ENCODE data around the gene LHFPL2.

LHFPL2 gene

DNA sequence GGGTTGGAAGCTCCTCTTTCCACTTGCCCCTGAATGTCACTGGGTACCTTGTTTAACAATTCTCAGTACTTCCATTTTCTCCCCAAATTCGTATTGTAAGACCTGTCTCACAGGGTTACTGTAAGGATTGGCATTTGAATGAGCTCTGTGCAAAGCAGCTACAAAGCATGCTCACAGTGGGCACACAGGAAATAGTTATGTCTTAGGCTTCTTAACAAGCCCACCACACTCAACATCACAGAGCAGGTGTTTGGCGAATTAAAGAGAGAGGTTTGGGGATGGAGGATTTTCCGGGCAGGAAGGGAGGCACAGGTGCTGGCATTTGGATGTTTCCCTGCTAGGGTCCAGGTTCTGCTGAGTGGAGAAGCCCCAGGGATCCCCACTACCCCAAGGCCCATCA, 17.0 kb upstream of the LHFPL2 start:
- DNase-seq = no peak

DNA sequence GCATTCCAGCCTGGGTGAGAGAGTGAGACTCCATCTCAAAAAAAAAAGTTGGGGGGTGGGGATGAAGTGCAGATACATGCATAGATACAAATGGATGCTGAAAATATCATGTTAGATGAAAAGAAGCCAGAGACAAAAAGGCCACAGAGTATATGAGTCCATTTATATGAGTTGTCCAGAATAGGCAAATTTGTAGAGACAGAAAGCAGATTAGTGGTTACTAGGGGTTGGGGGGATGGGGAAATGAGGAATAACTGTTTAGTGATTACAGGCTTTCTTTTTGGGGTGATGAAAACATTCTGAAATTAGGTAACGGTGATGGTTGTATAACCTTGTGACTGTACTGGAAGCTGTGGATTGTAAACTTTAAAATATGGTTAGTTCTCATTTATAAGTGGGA, 13.8 kb upstream of the LHFPL2 start:
- no peak for DNase-seq

DNA sequence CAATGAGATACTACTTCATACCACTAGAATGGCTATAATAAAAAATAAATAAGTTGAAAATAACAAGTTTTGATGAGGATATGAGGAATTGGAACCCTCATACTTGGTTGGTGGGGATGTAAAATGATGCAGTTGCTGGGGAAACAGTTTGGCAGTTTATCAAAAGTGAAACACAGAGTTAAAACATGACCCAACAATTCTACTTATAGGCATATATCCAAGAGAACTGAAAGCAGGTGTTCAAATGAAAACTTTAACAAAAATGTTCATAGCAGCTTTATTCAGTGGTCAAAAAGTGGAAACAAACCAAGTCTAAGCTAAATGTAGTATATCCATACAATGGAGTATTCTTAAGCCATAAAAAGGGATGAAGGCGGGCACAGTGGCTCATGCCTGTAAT, 13.1 kb upstream of the LHFPL2 start:
- DNase-seq = no peak

DNA sequence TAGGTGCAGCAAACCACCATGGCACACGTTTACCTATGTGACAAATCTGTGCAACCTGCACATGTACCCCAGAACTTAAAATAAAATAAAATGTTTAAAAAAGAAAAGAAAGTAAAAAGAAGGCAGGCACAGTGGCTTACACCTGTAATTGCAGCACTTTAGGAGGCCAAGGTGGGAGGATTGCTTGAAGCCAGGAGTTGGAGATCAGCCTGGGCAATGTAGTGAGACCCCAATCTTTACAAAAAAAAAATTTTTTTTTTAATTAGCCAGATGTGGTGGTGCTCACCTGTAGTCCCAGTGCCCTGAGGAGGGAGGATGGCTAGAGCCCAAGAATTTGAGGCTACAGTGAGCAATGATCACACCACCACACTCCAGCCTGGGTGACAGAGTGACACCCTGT, 12.5 kb upstream of the LHFPL2 start:
- no peak for DNase-seq

DNA sequence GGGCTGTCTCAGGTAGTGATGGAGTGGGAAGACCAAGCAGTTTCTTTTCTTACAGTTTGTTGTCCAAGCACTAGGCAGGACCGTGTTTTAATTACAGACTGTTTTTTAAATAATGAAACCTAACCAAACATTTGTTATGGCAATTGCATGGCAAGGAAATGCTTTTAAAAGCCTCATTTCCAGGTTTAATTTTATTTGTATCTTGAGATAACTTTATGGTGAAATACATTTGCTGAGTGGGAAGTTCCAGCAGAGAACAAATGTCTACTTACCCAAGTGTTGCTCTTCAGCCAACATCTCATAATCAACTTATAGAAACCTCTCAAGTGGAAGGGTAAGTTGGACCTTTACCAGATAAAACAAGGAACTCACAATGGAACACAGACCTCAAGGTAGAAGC, 11.8 kb upstream of the LHFPL2 start:
- no peak for DNase-seq

DNA sequence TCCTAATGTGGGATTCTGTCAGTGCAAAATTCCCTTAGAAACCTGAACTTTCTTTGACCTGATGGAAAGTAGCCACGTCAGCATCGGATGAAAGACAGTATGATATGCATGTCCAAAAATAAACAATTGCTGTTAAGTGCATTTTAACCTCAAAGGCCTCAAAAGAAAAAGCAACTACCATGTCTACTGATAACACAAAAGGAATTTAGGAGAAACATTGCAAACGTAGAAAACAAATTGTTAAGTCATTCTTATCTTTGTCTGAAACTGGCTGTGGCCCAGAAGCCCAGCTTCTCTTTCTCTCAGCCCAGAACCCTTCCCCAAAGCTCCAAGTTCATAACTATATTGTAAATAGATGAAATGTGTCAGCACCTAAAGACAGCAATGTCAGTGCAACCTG, 11.1 kb upstream of the LHFPL2 start:
- peak; percentile 48 for DNase-seq

DNA sequence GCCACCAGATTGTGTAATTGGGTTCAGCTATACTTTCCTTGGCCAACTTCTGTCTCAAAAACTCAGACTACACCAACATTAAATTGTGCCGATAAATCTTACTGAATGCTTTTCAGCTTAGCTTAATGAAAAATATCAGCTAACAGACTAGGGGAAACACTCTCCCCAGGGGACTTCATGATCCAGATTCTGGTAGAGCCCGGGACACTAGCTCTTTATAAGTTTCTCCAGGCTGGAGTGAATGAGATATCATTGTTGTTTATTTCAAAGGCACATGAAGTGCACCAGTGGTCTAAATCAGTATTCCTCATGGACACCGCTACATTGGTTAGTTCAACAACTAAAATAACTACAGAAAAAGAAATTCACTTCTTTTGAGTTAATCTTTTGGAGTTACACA, 10.5 kb upstream of the LHFPL2 start:
- no peak for DNase-seq

DNA sequence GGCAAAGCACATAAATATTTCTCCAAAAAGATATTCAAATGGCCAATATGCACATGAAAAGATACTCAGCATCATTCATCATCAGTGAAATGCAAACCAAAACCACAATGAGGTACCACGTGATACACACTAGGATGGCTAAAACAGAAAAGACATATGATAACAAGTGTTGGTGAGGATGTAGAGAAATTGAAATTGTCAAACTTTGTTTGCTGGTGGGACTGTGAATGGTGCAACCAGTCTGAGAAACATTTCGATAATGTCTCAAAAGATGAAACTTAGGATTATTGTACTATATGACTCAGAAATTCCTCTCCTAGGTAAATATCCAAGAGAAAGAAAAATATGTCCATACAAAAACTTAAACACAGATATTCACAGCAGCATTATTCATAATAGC, 8.6 kb upstream of the LHFPL2 start:
- no peak for DNase-seq

DNA sequence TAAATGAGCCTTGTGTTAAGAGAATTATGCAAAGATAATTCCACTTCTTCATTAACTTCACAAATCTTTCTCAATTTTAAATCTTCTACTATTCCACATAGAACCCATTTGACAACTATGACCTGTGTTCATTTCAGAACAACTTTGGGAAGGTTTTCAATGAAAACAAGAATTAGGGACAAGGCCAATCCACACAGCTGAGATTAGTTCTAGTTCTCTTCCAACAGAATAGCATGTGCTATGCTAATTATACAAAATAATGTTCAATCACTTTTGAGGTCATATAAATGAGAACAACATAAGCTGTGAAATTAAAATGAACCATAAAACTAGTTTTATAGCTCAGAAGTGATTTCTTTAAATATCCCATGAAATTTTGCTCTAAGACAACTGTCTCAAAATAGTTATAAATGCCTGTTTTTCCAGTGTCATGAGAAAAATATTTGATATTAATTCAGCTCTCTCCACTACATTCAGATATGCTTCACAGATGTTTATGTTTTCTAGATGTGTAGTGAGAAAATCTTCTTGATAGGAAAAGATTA, 7.2 kb upstream of the LHFPL2 start:
- DNase-seq = no peak

DNA sequence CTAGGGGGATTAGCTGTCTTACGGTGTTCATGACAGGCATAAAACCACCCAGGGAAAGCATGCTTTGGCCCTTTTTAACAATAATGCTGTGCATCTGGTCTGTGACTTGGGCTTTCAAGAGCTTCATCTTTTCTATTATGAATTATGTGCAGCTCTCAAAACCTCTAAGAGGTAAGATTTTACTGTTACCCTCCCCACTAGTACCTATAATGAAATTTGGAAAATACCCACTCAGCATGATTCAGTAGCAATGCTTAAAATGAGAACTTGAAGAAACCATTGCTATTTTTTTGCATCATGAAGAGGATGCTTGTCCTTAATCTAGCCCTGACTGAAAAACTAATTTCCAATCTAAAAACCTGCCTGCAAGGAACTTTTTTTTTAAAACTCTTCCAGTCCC, 5.8 kb upstream of the LHFPL2 start:
- DNase-seq = no peak

DNA sequence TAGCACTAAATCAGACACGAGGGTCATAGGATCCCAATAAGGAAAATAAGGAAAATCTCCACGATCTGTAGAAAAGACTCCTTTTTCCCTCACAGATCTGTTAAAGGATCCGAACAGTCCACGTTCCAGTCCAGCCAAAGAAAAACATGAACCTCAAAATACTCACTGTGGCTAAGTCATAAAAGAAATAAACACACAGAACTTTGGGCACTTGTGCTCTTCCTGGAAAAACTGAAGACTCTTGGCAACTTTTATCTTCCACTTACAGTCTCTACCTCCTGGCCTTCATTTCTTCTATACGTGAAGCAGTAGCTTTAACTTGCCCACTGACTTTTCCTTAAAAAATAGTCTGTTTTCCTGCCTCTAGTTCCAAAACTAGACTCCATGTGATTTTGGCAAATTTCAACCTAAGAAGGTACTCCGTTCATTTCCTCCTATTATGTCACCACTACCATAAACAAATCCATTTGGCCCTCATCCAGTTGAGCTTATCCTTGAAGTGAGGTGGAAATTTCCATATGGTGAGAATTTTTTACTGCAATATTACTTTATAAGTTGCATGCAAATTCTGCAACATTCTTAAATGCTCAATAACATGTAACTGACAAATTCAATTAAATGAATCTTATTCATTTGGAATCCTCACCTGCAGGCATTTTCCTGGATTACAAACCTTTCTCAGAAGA, 5.3 kb upstream of the LHFPL2 start:
- DNase-seq = no peak

DNA sequence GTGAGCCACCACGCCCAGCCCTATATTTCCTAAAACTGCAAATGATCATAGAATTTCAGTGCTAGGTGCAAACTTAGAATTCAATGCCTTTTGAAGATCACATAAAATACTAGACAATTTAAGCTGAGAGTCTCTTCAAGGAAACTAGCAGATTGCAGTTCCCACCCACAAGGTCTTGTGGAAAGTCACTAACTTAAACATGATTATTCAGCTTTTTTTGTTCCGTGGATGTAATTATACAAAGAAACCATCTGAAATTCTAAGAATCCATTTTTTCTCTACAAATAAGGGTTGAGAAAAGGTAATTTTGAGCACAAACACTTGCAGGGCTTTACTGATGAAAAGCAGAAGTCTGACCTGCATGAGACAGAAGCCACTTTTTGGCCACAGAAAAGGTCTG, 4.5 kb upstream of the LHFPL2 start:
- no peak for DNase-seq

DNA sequence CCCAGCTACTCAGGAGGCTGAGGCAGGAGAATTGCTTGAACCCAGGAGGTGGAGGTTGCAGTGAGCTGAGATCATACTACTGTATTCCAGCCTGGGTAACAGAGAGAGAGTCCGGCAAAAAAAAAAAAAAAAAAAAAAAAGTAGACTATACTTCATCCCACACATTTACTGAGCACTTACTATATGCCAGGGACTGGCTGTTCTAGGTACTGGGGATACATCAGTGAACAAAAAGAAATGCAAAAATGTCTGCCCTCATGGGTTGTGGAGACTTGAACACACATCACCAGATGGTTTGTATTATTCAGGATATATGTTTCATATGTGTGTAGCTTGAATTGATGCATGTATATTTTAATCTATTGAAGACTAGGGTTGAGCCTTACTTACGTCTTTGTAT, 2.9 kb upstream of the LHFPL2 start:
- DNase-seq = no peak

DNA sequence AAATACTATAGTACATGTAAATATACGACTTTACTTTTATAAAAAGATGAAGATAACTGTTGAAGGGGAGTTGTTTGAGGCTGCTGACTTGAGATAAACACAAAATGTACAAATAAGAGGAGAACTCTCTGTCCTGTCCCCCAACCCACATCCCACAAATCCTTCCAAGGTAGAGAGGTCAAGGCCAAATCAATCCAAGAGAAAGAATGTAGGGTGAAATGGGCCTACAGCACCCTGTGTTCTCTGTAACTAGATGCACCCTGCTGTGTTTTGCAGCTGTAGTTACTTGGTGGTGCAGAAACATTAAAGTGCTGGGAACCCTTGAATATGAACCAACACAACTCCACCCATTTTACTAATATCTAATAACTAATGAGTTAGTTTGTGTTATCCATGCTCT, 2.0 kb upstream of the LHFPL2 start:
- no peak for DNase-seq

DNA sequence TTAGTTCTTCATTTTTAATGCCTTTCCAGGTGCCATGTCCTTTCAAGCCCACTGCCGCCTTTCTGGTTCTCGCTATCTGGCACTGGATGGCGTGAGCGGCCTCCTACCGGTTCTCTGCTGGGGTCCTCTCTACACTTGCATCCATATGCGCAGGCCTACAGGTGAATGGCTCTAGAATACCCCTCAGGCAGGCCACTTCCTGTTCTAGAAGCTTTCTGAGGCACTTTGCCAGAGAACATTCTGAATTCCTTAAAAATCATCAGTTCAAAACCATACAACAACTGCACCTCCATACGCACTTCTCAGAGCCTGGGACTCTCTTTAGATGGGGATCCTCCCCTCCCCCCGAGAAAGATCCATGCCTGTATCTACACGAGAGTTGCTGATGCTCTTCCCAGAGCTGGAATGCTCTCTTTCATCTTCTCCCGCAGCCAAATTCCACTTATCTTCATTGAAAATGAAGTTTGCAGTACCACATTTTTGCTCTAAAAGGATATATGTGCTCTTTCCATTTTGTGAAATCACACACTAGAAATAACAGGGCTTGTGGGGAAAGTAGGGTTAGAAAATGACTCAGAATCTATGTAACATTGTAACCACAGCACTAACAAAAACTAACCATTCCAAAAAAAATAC, 1.4 kb upstream of the LHFPL2 start:
- DNase-seq = no peak

DNA sequence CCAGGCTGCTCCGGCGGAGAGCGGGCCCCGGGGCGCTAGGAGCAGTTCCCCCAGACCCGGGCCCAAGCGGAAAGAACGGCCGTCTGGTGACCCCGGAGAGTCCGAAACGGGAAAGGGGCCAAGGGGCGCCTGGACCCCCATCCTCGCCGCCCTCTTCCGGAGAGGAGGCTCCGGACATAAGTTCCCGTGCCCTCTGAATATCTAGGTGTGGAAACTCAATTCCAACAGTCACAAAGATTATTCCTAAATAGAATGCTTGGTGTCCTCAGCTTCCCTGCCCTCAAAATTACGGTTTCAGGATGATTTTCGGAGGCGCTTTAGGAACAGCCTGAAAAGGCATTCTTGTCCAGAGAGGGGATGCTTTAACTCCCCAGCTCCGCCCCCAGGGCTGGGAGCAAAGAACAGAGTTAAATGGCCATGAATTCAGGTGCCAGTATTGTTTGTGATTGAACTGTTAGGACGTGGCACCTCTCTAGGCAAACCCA, 681 bp upstream of the LHFPL2 start:
- DNase-seq = no peak

DNA sequence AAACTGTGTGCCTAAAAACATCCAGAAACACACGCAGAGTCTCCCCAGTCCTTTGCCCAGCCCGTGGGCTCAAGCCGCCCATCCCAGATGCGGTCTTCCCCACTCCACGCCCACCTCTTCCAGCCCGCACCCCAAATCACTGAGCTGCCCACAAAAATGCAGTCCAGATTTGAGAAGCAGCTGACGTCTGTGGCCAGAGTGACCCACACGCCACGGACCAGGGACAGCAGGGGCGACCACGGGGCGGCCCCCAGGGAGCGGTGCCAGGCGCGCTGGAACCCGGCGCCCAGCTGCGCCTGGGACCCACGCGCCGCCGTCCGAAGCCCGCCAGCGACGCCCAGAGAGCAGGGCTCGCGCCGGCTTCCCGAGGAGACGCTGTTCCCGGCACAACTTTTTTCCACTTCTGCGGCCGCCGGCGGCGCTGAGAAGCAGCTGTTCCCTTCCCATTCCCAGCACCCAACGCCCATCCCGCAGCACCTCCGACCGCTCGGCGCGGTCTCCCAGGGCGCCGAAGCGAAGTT, 674 bp downstream of the LHFPL2 start:
- DNase-seq = no peak

DNA sequence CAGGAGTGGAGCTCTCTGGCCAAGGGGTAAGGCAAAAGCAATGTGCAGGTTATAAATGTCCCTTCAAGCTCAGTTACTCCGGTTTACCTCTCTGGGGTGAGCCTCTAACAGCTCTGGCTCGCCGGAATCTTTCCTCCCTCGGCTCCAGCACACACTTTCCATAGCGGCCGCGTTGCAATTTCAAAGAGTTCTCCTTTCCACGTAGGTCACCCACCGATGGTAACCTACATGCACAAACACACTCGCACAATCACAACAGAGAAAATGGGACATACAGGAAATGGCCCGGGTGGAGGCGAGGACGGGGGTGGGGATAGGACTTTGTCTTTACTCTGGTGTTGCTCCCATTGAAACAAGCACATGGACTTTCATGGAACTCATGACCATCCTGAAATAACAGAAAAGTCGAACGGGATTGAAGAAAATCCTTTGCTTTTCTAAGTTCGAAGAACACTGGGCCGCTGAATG, 1.2 kb downstream of the LHFPL2 start:
- DNase-seq = peak; percentile 36

DNA sequence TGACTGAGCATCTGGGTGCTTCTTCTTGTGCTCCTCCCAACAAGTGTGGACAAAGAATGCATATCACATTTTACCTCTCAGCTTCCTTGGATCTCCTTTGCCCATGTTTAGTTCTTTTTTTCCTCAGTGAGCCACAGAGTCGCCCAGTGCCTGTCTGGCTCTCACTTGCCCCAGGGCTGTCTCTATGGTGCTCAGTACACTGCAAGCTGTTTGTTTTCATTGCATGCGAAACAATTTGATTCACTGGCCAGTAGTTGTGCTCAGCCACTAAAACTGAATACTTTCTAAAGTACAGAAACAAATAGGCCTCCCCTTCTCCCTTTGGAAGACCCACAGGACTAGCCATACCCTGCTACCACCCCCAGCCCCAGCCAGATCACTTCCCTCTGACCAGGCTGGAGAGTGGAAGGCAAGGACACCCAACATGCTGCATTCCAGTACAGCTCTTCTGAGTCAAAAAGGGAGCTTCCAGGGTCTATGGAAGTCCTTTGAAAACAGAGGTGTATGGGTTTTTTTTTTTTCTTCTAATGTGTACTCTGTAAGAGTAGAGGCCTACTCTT, 3.8 kb downstream of the LHFPL2 start:
- DNase-seq = no peak

DNA sequence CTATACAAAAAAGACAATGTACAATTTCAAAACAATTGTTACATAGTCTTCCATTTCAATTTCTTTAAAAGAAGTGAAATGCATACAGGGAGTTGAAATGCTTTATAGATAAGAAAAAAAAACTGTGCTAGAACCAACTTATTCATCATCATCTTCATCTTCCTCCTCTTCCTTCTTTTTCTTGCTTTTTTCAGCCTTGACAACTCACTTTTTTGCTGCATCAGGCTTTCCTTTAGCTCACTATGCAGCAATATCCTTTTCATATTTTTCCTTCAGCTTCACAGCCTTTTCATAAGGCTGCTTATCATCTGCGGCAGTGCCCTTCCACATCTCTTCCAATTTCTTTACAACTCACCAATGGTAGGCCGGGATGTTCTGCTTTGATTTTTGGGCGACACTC, 4.4 kb downstream of the LHFPL2 start:
- DNase-seq = no peak

DNA sequence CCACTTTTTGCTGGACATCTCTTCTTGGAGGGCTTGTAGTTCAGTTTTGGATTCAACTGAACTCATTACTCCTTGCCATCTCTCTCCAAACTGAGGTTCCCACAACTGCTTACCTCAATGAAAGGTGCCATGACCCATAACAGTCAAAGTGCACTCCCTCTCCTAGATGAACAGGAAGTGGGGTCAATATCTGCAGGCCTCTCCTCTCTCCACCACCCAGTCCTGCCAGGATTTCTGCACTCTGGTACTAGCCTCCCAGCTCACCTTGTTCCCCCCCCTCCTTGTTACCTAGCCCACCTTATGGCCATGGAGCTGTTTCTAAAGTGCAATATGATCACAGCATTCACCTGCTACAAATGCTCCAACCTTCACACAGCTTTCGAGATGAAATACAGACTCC, 5.9 kb downstream of the LHFPL2 start:
- DNase-seq = no peak

DNA sequence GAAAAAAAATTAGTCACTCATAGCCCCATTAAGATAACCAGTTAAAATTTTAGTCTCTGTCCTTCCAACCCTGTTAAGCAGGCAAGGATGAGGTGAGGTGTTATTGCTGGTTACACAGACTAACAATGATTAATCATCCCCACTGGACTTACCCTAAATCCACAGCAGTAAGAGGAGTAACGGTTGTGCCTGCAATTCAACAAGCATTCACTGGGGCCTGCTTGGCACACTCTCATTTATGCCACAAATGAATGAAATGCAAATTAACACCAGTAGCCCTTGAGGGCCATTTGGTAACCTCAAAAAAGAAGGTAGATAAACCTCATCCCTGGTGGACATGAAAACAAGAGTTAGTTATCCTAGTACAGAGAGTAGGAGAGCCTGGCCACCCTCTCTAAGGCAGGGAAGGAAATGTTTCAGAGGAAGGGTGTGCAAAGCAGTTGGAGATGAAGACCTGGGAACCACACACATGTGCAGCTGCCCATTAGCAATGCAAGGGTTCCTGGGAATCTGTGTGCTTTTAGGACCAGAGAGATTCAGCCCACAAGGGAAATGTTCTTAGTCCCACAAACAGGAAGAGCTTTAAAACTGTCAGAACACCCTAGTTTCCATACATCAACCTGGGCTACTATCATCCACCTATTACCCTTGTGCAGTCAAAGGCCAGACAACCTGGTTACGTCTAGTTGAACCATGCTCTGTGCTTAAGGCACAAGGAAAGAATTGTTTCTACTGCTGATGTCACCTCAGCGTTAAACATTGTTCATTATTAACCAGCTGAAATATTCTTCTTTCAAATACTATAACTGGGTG, 7.7 kb downstream of the LHFPL2 start:
- no peak for DNase-seq

DNA sequence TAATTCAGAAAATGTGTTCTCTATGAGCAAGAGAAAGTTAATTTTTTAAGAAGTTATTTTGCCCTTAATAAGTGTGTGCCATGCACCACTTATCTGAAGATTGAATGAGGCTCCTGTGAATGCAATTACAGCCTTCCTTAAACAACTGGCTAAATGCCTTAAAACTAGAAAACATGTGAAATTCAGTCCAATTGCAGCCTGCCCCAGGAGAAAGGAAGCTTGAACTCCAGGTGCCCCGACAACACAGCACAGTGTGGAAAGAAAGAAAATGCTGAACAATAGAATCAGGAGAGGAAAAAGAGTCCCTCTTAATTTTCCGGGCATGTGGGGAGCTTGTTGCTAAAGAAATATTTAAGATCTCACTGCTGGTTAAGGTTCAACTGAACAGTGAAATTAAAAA, 8.8 kb downstream of the LHFPL2 start:
- no peak for DNase-seq

Measured in hematopoietic multipotent progenitor cell treated with erythropoietin and hydrocortisone succinate and interleukin-3 and kit ligand, for 6 days (in vitro differentiated cells).